Kidney (tissue), 14 donors: ENCODE results near the gene KLHL40. TPM values are rescaled to one million over a fixed set of nuclear protein-coding genes. Genes with fewer than 3 reads are reported as not detected.

Source experiments
- DNase-seq, 5 donors: peaks; one replicate each; pipeline ENCODE4 v3.0.0-alpha.2; 2013 to 2020
- FAIRE-seq: peaks from 2 replicates; lab custom pipeline; 2012; peaks lifted over from hg19 to GRCh38; lab: Jason Lieb, UNC
- H3K27ac ChIP-seq, 2 donors: one replicate each; pipeline ENCODE4 v1.7.0; 2013; ENCODE audit warnings: low read depth in 2 of 2, low read length in 2 of 2, inconsistent platforms in 1 of 2
- H3K27me3 ChIP-seq: one replicate; pipeline ENCODE4 v1.7.1; 2013; ENCODE audit warnings: low read length, inconsistent platforms; ENCODE audit not compliant: control insufficient read depth, insufficient read depth
- H3K36me3 ChIP-seq, 3 donors: one replicate each; pipeline versions ENCODE4 v1.7.0 to v1.7.1; 2013; ENCODE audit warnings: low read length in 3 of 3, control low read depth in 1 of 3, inconsistent platforms in 1 of 3; ENCODE audit not compliant: insufficient read depth in 3 of 3, control insufficient read depth in 2 of 3
- H3K4me1 ChIP-seq, 3 donors: one replicate each; pipeline versions ENCODE4 v1.7.0 to v1.7.1; 2013; ENCODE audit warnings: low read length in 3 of 3, inconsistent platforms in 1 of 3, low read depth in 1 of 3; ENCODE audit not compliant: control insufficient read depth in 2 of 3, insufficient read depth in 2 of 3
- H3K4me3 ChIP-seq, 3 donors: one replicate each; pipeline versions ENCODE4 v1.7.0 to v1.8.1; 2013; ENCODE audit warnings: low read length in 3 of 3, control low read depth in 1 of 3, inconsistent platforms in 1 of 3
- H3K9ac ChIP-seq, 3 donors: one replicate each; pipeline versions ENCODE4 v1.7.0 to v1.7.1; 2013; ENCODE audit warnings: low read length in 3 of 3, control low read depth in 1 of 3, inconsistent platforms in 1 of 3
- H3K9me3 ChIP-seq, 3 donors: one replicate each; pipeline versions ENCODE4 v1.7.0 to v1.7.1; 2013; ENCODE audit warnings: low read length in 3 of 3, control low read depth in 1 of 3, inconsistent platforms in 1 of 3; ENCODE audit not compliant: control insufficient read depth in 2 of 3, insufficient read depth in 1 of 3
- intact Hi-C: fragments of 100-400 bp; cut with DNase I; formaldehyde crosslinking; loops from one replicate; pipeline ENCODE4 v1.11.1; 2022
- polyA plus RNA-seq: library from polyadenylated mRNA; stranded (reverse); fragments of 350-450 nt; fragmentation: Illumina TruSeq; extraction: RNeasy Lipid Tissue Mini Kit (QIAGEN cat#74804); gene quantifications from one replicate; pipeline ENCODE4 v1.2.3, GENCODE V29; 2014; ENCODE audit warnings: low read depth, low replicate concordance; ENCODE audit not compliant: insufficient read depth
- total RNA-seq: library from RNA; stranded (reverse); fragmentation: NEBNext Ultra II Directional; extraction: Animal tissue kit (Norgen Biotek cat#: 25700); gene quantifications from one replicate; pipeline ENCODE4 v1.2.1, GENCODE V29; 2021
- TF ChIP-seq, protein P1 (sequence below): IDR thresholded peaks from 3 replicates; pipeline ENCODE4 v1.5.1; 2012; ENCODE audit warnings: mild to moderate bottlenecking, moderate library complexity, borderline replicate concordance; ENCODE audit not compliant: insufficient read depth; ENCODE audit errors: extremely low read depth
- donor health status: control.
- donor health status: control.
- donor health status: control.
- donor health status: control.
- donor health status: control.
- donor health status: DM: yes; HTN: yes; CAD: no.
- donor health status: Normal renal cell carcinoma (clear cell type).

KLHL40 gene
- total and polyA plus RNA-seq, 2 donors from 2014 or later = not detected

DNA sequence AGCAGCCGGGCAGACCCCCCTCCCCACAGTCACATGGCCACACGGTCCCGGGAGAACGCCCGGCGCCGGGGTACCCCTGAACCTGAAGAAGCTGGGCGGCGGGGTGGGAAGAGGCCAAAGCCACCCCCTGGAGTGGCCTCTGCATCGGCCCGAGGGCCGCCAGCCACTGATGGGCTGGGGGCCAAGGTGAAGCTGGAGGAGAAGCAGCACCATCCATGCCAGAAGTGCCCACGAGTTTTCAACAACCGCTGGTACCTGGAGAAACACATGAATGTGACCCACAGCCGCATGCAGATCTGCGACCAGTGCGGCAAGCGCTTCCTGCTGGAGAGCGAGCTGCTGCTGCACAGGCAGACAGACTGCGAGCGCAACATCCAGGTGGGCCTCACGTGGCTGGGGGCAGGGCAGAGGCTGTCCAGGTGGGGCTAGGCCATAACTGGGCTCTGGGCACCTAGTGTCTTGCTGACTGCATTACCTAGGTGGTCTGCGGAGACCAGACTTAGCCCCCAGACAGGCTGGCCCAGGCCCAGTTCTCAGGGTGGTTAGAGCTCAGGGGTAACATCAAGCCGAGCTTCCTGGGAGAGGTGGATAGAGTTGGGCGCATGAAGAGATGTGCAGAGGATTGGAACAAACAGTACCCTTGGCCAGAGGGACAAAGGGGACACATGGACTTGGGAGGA lies 25.7 kb upstream of the KLHL40 start:
- no peak overlapping the region for H3K27ac ChIP-seq
- TF ChIP-seq, protein P1, sequence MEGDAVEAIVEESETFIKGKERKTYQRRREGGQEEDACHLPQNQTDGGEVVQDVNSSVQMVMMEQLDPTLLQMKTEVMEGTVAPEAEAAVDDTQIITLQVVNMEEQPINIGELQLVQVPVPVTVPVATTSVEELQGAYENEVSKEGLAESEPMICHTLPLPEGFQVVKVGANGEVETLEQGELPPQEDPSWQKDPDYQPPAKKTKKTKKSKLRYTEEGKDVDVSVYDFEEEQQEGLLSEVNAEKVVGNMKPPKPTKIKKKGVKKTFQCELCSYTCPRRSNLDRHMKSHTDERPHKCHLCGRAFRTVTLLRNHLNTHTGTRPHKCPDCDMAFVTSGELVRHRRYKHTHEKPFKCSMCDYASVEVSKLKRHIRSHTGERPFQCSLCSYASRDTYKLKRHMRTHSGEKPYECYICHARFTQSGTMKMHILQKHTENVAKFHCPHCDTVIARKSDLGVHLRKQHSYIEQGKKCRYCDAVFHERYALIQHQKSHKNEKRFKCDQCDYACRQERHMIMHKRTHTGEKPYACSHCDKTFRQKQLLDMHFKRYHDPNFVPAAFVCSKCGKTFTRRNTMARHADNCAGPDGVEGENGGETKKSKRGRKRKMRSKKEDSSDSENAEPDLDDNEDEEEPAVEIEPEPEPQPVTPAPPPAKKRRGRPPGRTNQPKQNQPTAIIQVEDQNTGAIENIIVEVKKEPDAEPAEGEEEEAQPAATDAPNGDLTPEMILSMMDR = no peak
- no peaks in the 10 kb centered on the region for H3K36me3 ChIP-seq
- no peak overlapping the region for H3K4me3 ChIP-seq
- intact Hi-C loops = no loop called here
- FAIRE-seq (no peak), DNase-seq (peak in 2 of 5 donors; percentile 40 to 67)
- no peak overlapping the region for H3K9ac ChIP-seq
- H3K9me3 ChIP-seq = no peaks in the 10 kb centered on the region
- no peaks in the 10 kb centered on the region for H3K27me3 ChIP-seq
- H3K4me1 ChIP-seq = peaks cover 0 to 7% (median 0%) of the 10 kb centered on the region in 3 donors

DNA sequence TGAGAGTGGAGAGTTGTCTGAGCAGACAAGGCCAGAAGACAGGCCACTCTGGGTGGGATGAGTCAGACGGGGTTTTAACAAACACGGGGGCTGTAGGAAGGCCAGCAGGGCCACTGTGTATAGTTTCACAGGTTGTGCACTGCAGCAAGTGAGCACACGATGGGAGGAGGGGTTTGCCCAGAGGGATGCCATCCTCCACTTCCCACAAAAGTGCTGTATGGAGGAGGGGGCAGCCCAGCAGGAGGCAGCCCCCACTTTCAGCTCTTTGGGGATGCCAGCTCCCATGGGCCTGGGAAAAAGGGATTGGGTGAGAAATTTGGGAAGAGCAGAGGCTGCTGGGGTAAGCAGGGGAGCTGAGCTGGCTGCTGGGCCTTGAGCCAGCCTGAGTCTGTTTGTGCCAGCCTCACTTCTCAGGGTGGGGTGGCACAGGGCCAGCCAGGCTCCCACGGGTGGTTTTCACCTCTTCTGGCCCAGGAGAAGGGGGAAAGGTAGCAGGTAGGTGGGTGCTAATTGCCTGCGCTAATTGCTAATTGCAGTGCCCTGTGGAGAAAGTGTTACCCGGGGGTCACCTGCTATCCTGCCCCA lies 25.1 kb upstream of the KLHL40 start:
- no peak overlapping the region for H3K4me3 ChIP-seq
- intact Hi-C loops = no loop called here
- H3K27me3 ChIP-seq = no peaks in the 10 kb centered on the region
- H3K4me1 ChIP-seq = peaks cover 0 to 6% (median 0%) of the 10 kb centered on the region in 3 donors
- no peaks in the 10 kb centered on the region for H3K36me3 ChIP-seq
- no peak overlapping the region for H3K9ac ChIP-seq
- TF ChIP-seq, protein P1 = no peak
- FAIRE-seq (no peak), DNase-seq (peak in 1 of 5 donors; percentile 60)
- H3K27ac ChIP-seq = no peak overlapping the region
- no peaks in the 10 kb centered on the region for H3K9me3 ChIP-seq

DNA sequence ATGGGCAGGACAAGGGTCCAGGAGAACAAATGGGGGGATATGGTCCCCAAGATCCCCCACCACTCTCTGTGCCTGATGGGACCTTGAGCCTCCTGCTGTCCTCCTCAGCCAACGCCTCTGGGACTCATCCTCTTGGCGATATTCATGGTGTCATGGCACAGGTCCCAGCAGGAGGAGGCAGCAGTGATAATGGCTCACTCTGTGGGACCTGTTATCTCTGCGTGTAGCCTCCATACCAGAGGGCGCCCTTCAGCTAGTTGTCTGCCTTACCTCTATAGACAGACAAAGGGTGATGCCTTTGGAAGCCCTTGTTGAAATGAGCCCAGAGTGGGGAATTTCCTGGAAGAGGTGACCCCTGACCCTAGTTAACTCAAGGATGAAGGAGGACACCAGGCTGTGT lies 24.4 kb upstream of the KLHL40 start:
- H3K27ac ChIP-seq = no peak overlapping the region
- no peaks in the 10 kb centered on the region for H3K9me3 ChIP-seq
- FAIRE-seq (no peak), DNase-seq (no peak)
- H3K4me3 ChIP-seq = no peak overlapping the region
- H3K4me1 ChIP-seq = no peaks in the 10 kb centered on the region
- intact Hi-C loops = no loop called here
- H3K9ac ChIP-seq = no peak overlapping the region
- H3K27me3 ChIP-seq = no peaks in the 10 kb centered on the region
- no peaks in the 10 kb centered on the region for H3K36me3 ChIP-seq
- TF ChIP-seq, protein P1 = no peak
